22Rv1 (cell line): ENCODE data around the gene PPP1R37.

Source experiments
- ZFX ChIP-seq: fragments of 450-650 bp; IDR thresholded peaks from 2 replicates; pipeline ENCODE4 v1.6.1; 2017; ENCODE audit warnings: antibody characterized with exemption, borderline replicate concordance
- TF ChIP-seq, protein P1 (sequence below): fragments of 450-650 bp; IDR thresholded peaks from 2 replicates; pipeline ENCODE4 v1.5.1; 2017; ENCODE audit warnings: mild to moderate bottlenecking

DNA sequence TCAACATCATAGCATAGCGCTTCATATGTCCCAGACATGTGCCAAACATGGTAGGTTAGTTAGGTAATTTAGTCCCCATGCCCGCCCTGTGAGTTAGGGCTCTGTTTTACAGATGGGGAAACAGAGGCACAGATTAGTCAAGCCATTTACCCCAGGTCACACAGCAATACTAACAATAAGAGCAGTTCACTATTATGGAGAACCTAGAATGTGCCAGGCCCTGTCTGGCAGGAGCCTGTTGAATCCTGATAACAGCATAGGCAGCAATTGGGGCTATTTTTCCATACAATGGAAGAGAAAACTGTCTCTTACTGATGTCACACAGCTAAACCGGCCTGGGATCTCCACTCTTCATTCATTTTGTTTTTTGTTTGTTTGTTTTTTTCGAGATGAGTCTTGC lies 6.5 kb upstream of the PPP1R37 start:
- TF ChIP-seq, protein P1, sequence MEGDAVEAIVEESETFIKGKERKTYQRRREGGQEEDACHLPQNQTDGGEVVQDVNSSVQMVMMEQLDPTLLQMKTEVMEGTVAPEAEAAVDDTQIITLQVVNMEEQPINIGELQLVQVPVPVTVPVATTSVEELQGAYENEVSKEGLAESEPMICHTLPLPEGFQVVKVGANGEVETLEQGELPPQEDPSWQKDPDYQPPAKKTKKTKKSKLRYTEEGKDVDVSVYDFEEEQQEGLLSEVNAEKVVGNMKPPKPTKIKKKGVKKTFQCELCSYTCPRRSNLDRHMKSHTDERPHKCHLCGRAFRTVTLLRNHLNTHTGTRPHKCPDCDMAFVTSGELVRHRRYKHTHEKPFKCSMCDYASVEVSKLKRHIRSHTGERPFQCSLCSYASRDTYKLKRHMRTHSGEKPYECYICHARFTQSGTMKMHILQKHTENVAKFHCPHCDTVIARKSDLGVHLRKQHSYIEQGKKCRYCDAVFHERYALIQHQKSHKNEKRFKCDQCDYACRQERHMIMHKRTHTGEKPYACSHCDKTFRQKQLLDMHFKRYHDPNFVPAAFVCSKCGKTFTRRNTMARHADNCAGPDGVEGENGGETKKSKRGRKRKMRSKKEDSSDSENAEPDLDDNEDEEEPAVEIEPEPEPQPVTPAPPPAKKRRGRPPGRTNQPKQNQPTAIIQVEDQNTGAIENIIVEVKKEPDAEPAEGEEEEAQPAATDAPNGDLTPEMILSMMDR = no peak
- no peak for TF ChIP-seq ZFX
